ENCODE data around the gene SAMD9. TPM values are rescaled to one million over a fixed set of nuclear protein-coding genes. Genes with fewer than 3 reads are reported as not detected.

The SAMD9 gene
- polyA plus RNA-seq, 4 donors = 3.2 to 5.6 (median 4.8) TPM

GRCh38 chr7:93150200-93150835 is 32.5 kb upstream of the SAMD9 start:
- Histone ChIP-seq H3K4me3 (ENCODE audit: low read depth in 1 of 3, low read length in 3 of 3) (no peak overlapping the region), H3K9me3 (ENCODE audit: control insufficient read depth in 2 of 2, insufficient read depth in 1 of 2, low read depth in 1 of 2, low read length in 1 of 2) (no peaks in the 10 kb centered on the region), H3K27me3 (ENCODE audit: control insufficient read depth in 3 of 3, insufficient read depth in 3 of 3, low read length in 3 of 3) (no peaks in the 10 kb centered on the region), H3K27ac (ENCODE audit: low read depth in 1 of 3, low read length in 2 of 3) (no peak overlapping the region), H3K4me1 (ENCODE audit: control insufficient read depth in 3 of 3, insufficient read depth in 2 of 3, low read depth in 1 of 3, low read length in 2 of 3) (peaks cover 0 to 5% (median 3%) of the 10 kb centered on the region in 3 donors), H3K36me3 (ENCODE audit: control insufficient read depth in 3 of 3, insufficient read depth in 2 of 3, low read depth in 1 of 3, low read length in 3 of 3) (no peaks in the 10 kb centered on the region)
- WGBS, 3 donors = 73 to 90% (median 88%) methylated on average over 1 of the region's 1 CpG
- FAIRE-seq = no peak
- DNase-seq = peak in 1 of 2 donors; percentile 20

- H3K4me3 ChIP-seq (ENCODE audit: low read depth in 1 of 3, low read length in 3 of 3) = no peak overlapping the region
- peak overlapping the region in 1 of 3 donors; percentile 48 for H3K27ac ChIP-seq (ENCODE audit: low read depth in 1 of 3, low read length in 2 of 3)
- no peaks in the 10 kb centered on the region for H3K9me3 ChIP-seq (ENCODE audit: control insufficient read depth in 2 of 2, insufficient read depth in 1 of 2, low read depth in 1 of 2, low read length in 1 of 2)
- peaks cover 0 to 5% (median 3%) of the 10 kb centered on the region in 3 donors for H3K4me1 ChIP-seq (ENCODE audit: control insufficient read depth in 3 of 3, insufficient read depth in 2 of 3, low read depth in 1 of 3, low read length in 2 of 3)
- peaks cover 1 to 3% (median 2%) of the 10 kb centered on the region in 3 donors for H3K36me3 ChIP-seq (ENCODE audit: control insufficient read depth in 3 of 3, insufficient read depth in 2 of 3, low read depth in 1 of 3, low read length in 3 of 3)
- 72 to 81% (median 76%) methylated on average over 3 of the region's 3 CpGs for whole genome bisulfite sequencing, 3 donors
- DNase-seq (no peak), FAIRE-seq (no peak)
- H3K27me3 ChIP-seq (ENCODE audit: control insufficient read depth in 3 of 3, insufficient read depth in 3 of 3, low read length in 3 of 3) = no peaks in the 10 kb centered on the region
Measured at GRCh38 chr7:93148727-93149126, 30.9 kb upstream of the SAMD9 start.

- H3K4me1 ChIP-seq (ENCODE audit: control insufficient read depth in 3 of 3, insufficient read depth in 2 of 3, low read depth in 1 of 3, low read length in 2 of 3) = peaks cover 0 to 5% (median 3%) of the 10 kb centered on the region in 3 donors
- H3K27me3 ChIP-seq (ENCODE audit: control insufficient read depth in 3 of 3, insufficient read depth in 3 of 3, low read length in 3 of 3) = no peaks in the 10 kb centered on the region
- peak within 1 kb of the TSS in 2 of 3 donors; percentile 48 to 68 for H3K27ac ChIP-seq (ENCODE audit: low read depth in 1 of 3, low read length in 2 of 3)
- H3K9me3 ChIP-seq (ENCODE audit: control insufficient read depth in 2 of 2, insufficient read depth in 1 of 2, low read depth in 1 of 2, low read length in 1 of 2) = no peaks in the 10 kb centered on the region
- FAIRE-seq = no peak
- H3K36me3 ChIP-seq (ENCODE audit: control insufficient read depth in 3 of 3, insufficient read depth in 2 of 3, low read depth in 1 of 3, low read length in 3 of 3) = peaks cover 2 to 3% (median 3%) of the 10 kb centered on the region in 3 donors
- 3 to 10% (median 6%) methylated on average over 2 of the region's 2 CpGs for WGBS, 3 donors
- DNase-seq = peak; percentile 38 to 75
- H3K4me3 ChIP-seq (ENCODE audit: low read depth in 1 of 3, low read length in 3 of 3) = peak within 1 kb of the TSS; percentile 8 to 56 (median 22)
Measured at GRCh38 chr7:93148144-93148543, 30.4 kb upstream of the SAMD9 start, which contains the start of gene SAMD9L. Gene SAMD9L, minus strand, starts transcription at chr7:93148385. Its CDS starts 12,414 bp downstream, at chr7:93135971.

- FAIRE-seq = no peak
Measured at GRCh38 chr7:93147363-93147762, 29.6 kb upstream of the SAMD9 start.

GRCh38 chr7:93146472-93147141 is 28.8 kb upstream of the SAMD9 start:
- no peak for DNase-seq
- Histone ChIP-seq H3K27ac (ENCODE audit: low read depth in 1 of 3, low read length in 2 of 3) (peak overlapping the region in 2 of 3 donors; percentile 3 to 23), H3K4me3 (ENCODE audit: low read depth in 1 of 3, low read length in 3 of 3) (peak overlapping the region in 1 of 3 donors; percentile 56), H3K27me3 (ENCODE audit: control insufficient read depth in 3 of 3, insufficient read depth in 3 of 3, low read length in 3 of 3) (no peaks in the 10 kb centered on the region), H3K36me3 (ENCODE audit: control insufficient read depth in 3 of 3, insufficient read depth in 2 of 3, low read depth in 1 of 3, low read length in 3 of 3) (peaks cover 3 to 15% (median 10%) of the 10 kb centered on the region in 3 donors), H3K9me3 (ENCODE audit: control insufficient read depth in 2 of 2, insufficient read depth in 1 of 2, low read depth in 1 of 2, low read length in 1 of 2) (peaks cover 0 to 2% of the 10 kb centered on the region in 2 donors), H3K4me1 (ENCODE audit: control insufficient read depth in 3 of 3, insufficient read depth in 2 of 3, low read depth in 1 of 3, low read length in 2 of 3) (peaks cover 0 to 5% (median 3%) of the 10 kb centered on the region in 3 donors)
- FAIRE-seq = no peak
- 42 to 70% (median 67%) methylated on average over 5 of the region's 5 CpGs for WGBS, 3 donors

More at GRCh38 chr7:93147363-93147762, 29.6 kb upstream of the SAMD9 start:
- Histone ChIP-seq H3K4me1 (ENCODE audit: control insufficient read depth in 3 of 3, insufficient read depth in 2 of 3, low read depth in 1 of 3, low read length in 2 of 3) (peaks cover 0 to 5% (median 3%) of the 10 kb centered on the region in 3 donors), H3K27ac (ENCODE audit: low read depth in 1 of 3, low read length in 2 of 3) (peak overlapping the region in 2 of 3 donors; percentile 48 to 68), H3K27me3 (ENCODE audit: control insufficient read depth in 3 of 3, insufficient read depth in 3 of 3, low read length in 3 of 3) (no peaks in the 10 kb centered on the region), H3K4me3 (ENCODE audit: low read depth in 1 of 3, low read length in 3 of 3) (peak overlapping the region in 2 of 3 donors; percentile 22 to 56), H3K36me3 (ENCODE audit: control insufficient read depth in 3 of 3, insufficient read depth in 2 of 3, low read depth in 1 of 3, low read length in 3 of 3) (peaks cover 3 to 10% (median 7%) of the 10 kb centered on the region in 3 donors), H3K9me3 (ENCODE audit: control insufficient read depth in 2 of 2, insufficient read depth in 1 of 2, low read depth in 1 of 2, low read length in 1 of 2) (no peaks in the 10 kb centered on the region)
- WGBS, 3 donors = 1 to 2% (median 1%) methylated on average over 3 of the region's 3 CpGs
- peak; percentile 35 to 63 for DNase-seq

- H3K4me1 ChIP-seq (ENCODE audit: control insufficient read depth in 3 of 3, insufficient read depth in 2 of 3, low read depth in 1 of 3, low read length in 2 of 3) = peaks cover 0 to 5% (median 3%) of the 10 kb centered on the region in 3 donors
- H3K9me3 ChIP-seq (ENCODE audit: control insufficient read depth in 2 of 2, insufficient read depth in 1 of 2, low read depth in 1 of 2, low read length in 1 of 2) = peaks cover 0 to 2% of the 10 kb centered on the region in 2 donors
- peak overlapping the region in 2 of 3 donors; percentile 6 to 17 for H3K27ac ChIP-seq (ENCODE audit: low read depth in 1 of 3, low read length in 2 of 3)
- DNase-seq (no peak), FAIRE-seq (no peak)
- no peak overlapping the region for H3K4me3 ChIP-seq (ENCODE audit: low read depth in 1 of 3, low read length in 3 of 3)
- H3K27me3 ChIP-seq (ENCODE audit: control insufficient read depth in 3 of 3, insufficient read depth in 3 of 3, low read length in 3 of 3) = no peaks in the 10 kb centered on the region
- H3K36me3 ChIP-seq (ENCODE audit: control insufficient read depth in 3 of 3, insufficient read depth in 2 of 3, low read depth in 1 of 3, low read length in 3 of 3) = peaks cover 3 to 19% (median 15%) of the 10 kb centered on the region in 3 donors
- WGBS, 3 donors = 16 to 30% (median 18%) methylated on average over 1 of the region's 1 CpG
Measured at GRCh38 chr7:93146036-93146435, 28.3 kb upstream of the SAMD9 start.

- Histone ChIP-seq H3K9me3 (ENCODE audit: control insufficient read depth in 2 of 2, insufficient read depth in 1 of 2, low read depth in 1 of 2, low read length in 1 of 2) (peaks cover 0 to 2% of the 10 kb centered on the region in 2 donors), H3K27me3 (ENCODE audit: control insufficient read depth in 3 of 3, insufficient read depth in 3 of 3, low read length in 3 of 3) (no peaks in the 10 kb centered on the region), H3K27ac (ENCODE audit: low read depth in 1 of 3, low read length in 2 of 3) (no peak overlapping the region), H3K4me3 (ENCODE audit: low read depth in 1 of 3, low read length in 3 of 3) (no peak overlapping the region), H3K36me3 (ENCODE audit: control insufficient read depth in 3 of 3, insufficient read depth in 2 of 3, low read depth in 1 of 3, low read length in 3 of 3) (peaks cover 3 to 21% (median 19%) of the 10 kb centered on the region in 3 donors), H3K4me1 (ENCODE audit: control insufficient read depth in 3 of 3, insufficient read depth in 2 of 3, low read depth in 1 of 3, low read length in 2 of 3) (peaks cover 0 to 5% (median 3%) of the 10 kb centered on the region in 3 donors)
- WGBS, 3 donors = 61 to 77% (median 73%) methylated on average over 3 of the region's 3 CpGs
- FAIRE-seq (no peak), DNase-seq (no peak)
Measured at GRCh38 chr7:93145354-93145753, 27.6 kb upstream of the SAMD9 start.

GRCh38 chr7:93142127-93142526 is 24.3 kb upstream of the SAMD9 start:
- Histone ChIP-seq H3K9me3 (ENCODE audit: control insufficient read depth in 2 of 2, insufficient read depth in 1 of 2, low read depth in 1 of 2, low read length in 1 of 2) (peaks cover 0 to 2% of the 10 kb centered on the region in 2 donors), H3K27ac (ENCODE audit: low read depth in 1 of 3, low read length in 2 of 3) (no peak overlapping the region), H3K27me3 (ENCODE audit: control insufficient read depth in 3 of 3, insufficient read depth in 3 of 3, low read length in 3 of 3) (no peaks in the 10 kb centered on the region), H3K4me3 (ENCODE audit: low read depth in 1 of 3, low read length in 3 of 3) (no peak overlapping the region), H3K36me3 (ENCODE audit: control insufficient read depth in 3 of 3, insufficient read depth in 2 of 3, low read depth in 1 of 3, low read length in 3 of 3) (peaks cover 5 to 36% (median 34%) of the 10 kb centered on the region in 3 donors), H3K4me1 (ENCODE audit: control insufficient read depth in 3 of 3, insufficient read depth in 2 of 3, low read depth in 1 of 3, low read length in 2 of 3) (peaks cover 0 to 5% (median 3%) of the 10 kb centered on the region in 3 donors)
- 97 to 100% (median 100%) methylated on average over 1 of the region's 1 CpG for WGBS, 3 donors
- FAIRE-seq = no peak
- no peak for DNase-seq

Data from small intestine (tissue), 7 donors.